GM21529 (cell line): ENCODE measurements around the gene SCNN1B.
"Not testable (repeated sequence)": the region's sequence is repeated elsewhere in the genome, so short reads cannot be mapped to it uniquely, and the experiment has no call there.

ENCODE experiments used
- ATAC-seq: cut with Tn5 transposase; IDR thresholded peaks from one replicate; pipeline ENCODE4 v1.9.1; 2021; ENCODE audit not compliant: unreplicated experiment

SCNN1B gene, protein sequence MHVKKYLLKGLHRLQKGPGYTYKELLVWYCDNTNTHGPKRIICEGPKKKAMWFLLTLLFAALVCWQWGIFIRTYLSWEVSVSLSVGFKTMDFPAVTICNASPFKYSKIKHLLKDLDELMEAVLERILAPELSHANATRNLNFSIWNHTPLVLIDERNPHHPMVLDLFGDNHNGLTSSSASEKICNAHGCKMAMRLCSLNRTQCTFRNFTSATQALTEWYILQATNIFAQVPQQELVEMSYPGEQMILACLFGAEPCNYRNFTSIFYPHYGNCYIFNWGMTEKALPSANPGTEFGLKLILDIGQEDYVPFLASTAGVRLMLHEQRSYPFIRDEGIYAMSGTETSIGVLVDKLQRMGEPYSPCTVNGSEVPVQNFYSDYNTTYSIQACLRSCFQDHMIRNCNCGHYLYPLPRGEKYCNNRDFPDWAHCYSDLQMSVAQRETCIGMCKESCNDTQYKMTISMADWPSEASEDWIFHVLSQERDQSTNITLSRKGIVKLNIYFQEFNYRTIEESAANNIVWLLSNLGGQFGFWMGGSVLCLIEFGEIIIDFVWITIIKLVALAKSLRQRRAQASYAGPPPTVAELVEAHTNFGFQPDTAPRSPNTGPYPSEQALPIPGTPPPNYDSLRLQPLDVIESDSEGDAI

DNA sequence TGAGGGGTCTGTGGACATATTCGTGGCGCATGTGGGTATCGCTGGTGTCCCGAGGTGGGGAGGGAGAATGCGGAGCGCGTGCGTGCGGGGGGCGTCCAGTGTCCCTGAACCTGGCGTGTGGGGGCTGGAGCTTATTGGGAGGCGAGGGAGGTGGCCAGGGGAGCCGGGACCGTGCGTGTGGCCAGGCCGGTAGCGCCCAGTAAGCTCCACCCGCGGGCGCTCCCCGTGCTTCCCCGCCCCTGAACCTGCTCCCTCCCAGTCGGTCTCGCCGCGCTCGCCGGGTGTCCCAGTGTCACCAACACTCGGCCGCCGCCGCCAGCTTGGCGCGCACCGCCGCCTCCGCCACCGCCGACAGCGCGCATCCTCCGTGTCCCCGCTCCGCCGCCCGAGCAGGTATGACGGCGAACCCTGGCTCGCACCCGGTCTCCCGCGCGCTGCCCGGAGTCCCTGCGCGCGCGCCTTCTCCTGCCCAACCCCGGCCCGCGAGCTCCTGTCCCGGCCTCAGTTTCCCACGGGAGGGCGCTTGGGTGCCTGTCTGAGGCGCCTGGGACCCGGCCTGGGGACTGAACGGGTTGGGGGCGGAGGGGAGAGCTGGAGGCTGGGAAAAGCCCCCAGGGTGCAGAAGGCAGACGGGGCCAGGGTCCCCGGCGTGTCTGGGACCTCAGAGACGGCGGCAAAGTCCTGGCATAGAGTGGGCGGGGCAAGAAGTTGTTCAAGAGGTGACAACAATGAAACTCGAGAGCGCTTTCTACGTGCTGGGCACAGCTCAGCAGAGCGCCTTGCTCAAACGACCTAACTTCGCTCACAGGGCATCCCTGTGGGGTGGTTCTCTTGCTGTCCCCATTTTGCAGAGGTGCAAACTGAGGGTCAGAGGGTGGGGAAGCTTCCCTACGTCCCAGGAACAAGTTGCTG, at the start of gene SCNN1B:
SCNN1B (plus strand) TSS at position 258 of the 912 bp plus-strand sequence. CDS start 46,298 bp downstream, outside the sequence.
- no peak for ATAC-seq

DNA sequence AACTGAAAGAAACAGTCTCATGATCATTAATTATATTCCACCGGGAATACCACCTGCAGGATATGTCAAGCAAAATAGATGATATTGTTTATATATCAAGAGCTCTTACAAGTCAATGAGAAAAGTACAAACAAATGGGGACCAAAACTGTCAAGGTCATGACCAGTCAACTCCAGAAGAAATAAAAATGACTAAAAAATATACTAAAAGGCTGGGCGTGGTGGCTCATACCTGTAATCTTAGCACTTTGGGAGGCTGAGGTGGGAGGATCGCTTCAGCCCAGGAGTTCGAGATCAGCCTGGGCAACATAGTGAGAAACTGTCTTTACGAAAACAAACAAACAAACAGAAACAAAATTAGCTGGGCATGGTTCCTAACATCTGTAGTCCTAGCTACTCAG, 49.8 kb upstream of the SCNN1B start:
- ATAC-seq: no peak

DNA sequence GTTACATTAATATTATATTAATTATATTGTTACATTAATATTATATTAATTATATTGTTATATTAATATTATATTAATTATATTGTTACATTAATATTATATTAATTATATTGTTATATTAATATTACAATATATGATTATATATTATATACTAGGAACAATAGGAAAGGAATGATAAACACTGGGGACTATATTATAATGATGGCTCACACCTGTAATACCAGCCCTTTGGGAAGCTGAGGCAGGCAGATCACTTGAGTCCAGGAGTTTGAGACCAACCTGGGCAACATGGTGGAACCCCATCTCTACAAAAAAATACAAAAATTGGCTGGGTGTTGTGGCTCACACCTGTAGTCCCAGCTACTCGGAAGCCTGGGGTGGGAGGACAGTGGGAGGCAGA, 48.5 kb upstream of the SCNN1B start:
- ATAC-seq: not testable (repeated sequence)

DNA sequence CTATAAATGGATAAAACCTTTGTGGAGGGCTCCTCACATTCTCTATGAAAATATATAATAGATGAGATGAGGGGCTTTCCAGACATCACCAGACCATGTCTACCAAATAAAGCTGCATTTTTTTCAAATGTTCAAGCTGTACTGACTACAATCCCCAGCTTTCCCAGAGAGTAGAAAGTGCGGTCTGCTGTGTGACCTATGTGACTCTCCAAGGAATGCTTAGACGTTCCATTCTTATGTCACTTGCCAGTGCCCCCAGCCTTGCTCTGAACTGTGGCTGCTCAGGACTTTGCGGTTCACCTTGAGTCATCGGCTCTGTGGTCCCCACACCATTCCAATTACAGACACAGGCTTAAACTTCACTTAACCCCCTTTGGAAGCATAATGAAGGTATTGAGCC, 47.8 kb upstream of the SCNN1B start:
- no peak for ATAC-seq

DNA sequence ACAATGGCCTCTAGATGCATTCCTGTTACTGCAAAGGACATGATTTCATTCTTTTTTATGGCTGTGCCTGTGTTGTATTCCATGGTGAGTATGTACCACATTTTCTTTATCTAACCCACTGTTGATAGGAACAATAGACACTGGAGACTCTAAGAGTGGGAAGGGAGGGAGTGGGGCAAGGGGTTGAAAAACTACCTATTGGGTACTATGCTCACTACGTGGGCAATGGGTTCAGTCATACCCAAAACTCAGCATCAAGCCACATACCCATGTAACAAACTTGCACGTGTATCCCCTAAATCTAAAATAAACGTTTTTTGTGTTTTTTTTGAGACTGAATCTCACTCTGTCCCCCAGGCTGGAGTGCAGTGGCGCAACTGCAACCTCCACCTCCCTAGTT, 47.1 kb upstream of the SCNN1B start:
- no peak for ATAC-seq

DNA sequence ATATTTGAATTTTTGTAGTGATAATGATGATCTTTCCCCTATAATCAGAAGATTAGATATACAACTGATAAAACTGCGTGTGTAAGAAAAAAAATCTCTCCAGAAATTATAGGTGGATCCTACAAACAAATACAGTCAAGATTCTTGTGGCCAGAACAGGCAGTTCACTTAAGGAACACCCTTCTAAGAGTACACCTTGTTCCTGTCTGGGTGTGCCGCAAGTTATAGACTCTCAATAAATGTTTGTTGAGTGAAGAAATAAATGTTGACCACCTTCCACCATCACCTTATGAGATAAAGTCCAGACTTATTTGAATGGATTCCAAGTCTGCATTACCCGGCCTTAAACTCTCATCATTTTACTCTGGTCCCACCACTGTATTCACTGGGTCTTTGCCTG, 45.7 kb upstream of the SCNN1B start:
- ATAC-seq: no peak

DNA sequence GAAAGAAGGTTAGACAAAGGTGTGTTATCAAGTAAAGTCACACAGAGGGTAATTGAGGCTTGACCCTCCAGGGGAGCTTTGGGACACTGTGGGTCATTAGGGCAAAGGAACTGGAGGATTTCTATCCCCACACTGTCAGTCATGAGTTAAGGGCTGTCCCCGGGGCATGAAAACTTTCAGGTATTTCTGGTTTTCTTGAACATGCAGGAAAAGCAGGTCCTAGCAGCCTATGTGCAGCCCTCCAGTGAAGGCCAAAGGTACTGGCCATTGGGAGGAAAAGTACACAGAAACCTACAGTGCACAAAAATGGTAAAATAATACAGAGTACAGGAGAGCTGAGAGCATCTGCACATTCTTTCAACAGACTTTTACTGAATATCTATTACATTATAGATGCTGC, 44.4 kb upstream of the SCNN1B start:
- no peak for ATAC-seq

DNA sequence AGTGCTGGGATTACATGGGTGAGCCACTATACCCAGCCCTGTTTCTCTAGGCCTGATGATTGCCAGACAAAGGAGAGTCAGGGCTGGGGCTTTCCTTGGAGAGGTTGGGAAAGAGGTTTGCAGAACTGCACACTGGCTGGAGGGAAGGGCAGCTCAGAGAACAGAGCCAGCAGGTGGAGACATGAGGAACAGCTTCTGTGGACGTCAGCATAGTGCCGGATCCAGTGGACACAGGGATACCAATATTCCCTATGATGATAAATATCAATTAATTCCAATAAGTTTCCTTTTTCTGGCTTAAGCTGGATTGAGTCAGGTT, 43.2 kb upstream of the SCNN1B start:
- no peak for ATAC-seq

DNA sequence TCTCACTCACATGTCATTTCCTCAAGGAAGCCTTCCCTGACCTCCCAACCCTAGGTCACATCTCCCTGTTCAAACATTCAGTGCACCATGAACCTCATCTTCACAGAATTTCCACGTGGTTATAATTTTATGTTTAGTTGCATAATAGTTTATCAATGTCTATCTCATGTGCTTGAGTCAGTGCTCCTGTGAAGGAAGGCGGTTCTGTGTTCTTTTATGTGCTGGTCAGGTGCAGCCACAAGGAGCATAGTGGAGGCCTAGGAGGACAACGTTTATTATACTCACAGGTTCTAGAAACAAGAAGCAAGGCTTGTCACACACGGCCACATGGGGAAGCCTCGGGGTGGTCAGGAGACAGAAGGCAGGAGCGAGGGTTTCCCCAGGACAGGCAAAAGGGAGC, 34.5 kb upstream of the SCNN1B start:
- no peak for ATAC-seq

DNA sequence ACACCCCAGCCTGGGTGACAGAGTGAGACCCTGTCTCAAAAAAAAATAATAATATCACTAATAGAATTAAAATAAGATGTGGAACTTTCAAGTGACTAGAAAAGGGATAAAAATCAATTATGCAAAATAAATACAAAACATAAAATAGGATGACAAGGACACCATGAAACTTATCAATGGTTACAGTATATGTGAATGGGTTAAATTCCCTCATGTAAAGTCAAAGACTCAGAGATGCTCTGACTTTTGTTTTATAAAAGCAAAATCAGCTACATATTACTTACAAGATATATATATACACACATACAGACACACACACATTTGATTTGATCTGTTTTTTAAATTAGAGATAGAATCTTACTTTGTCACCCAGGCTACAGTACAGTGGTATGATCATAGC, 33.5 kb upstream of the SCNN1B start:
- no peak for ATAC-seq

DNA sequence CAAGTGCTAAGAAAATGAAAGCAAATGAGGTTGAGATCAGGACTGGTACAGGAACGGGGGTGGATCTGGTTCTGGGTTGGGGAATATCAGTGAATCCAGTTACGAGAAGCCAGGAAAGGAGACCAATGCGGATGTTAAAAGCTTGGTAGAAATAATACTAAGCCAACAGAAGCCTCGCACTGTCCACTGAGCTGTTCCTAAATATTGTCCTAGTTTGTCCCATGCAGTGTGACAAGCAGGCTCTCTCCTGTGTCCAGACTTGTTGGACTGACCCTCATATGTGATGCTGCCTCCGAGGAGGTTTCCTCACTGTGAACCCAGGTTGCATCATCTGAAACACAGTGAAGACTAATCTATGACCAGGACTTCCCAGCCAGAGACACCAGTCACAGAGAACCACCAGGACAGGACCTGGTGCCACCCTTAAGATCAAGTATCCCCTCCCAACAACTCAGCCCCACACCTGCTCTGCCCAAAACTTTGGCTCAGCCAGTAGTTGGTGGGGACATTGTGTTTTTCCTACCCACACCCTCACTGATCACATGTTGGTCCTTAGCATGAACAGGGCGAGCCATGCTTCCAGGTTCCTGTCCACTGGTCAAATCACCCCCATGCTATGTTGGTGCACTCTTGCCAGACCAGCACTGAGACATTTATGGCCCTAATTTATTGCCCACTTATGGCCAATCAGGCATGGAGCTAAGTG, 32.7 kb upstream of the SCNN1B start:
- ATAC-seq: no peak

DNA sequence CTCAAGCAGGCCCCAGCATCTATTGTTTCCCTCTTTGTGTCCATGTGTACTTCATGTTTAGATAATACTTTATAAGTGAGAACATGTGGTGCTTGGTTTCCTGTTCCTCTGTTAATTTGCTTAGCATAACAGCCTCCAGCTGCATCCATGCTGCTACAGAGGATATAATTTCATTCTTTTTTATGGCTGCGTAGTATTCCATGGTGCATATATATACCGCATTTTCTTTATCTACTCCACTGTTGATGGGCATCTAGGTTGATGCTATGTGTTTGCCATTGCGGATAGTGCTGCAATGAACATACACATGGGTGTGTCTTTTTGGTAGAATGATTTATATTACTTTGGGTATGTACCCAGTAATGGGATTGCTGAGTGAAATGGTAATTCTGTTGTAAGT, 31.4 kb upstream of the SCNN1B start:
- ATAC-seq: no peak

DNA sequence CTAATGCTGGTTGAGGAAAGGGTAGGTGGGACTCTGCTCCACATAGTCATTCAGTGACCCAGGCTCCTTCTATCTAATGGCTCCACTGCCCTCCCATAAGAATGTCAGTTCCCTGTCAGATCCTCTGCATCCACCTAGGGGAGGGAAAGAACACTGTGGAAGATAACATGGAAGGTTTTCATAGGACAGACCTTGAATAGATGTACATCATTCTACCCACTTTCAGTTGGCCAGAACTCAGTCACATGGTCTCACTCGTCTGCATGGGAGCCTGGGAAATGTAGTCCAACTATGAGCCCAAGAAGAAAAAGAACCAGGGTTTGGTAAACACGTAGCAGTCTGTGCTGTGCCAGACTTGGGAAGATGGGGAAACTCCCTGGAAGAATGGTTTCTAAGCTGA, 27.1 kb upstream of the SCNN1B start:
- ATAC-seq: no peak

DNA sequence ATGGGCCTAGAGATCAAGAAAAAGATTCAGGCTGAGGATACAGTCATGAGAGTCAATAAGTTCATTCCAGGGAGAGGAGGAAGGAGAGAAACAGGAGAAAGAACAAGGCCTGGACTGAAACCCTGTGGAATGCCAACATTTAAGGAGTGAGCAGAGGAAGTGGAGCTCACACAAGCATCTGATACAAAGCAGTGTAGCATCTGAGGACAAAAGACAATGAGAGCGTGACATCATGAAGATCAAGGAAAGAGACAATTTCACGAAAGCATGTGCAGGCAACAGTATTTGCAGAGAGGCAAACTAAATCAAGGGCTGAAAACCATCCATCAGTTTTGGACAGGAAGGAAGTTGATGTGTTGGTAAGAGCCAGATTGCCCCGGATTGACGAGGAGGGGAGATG, 25.3 kb upstream of the SCNN1B start:
- no peak for ATAC-seq

DNA sequence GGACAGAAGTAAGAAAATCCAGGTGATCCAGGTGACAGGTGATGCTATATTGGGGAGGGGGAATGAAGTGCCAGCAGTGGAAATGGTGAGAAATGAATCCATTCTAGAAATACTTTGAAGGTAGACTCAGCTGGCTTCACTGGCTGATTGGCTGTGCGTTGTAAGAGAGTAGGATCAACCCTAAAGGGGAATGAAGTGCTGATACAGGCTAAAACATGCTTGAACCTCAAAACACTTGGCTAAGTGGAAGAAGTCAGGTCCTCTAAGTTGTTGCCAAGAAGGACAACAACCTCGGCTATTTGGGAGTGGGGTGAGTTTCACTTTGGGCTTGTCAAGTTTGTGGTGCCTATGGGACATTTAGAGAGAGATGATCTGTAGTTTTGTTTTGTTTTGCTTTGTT, 24.1 kb upstream of the SCNN1B start:
- no peak for ATAC-seq

DNA sequence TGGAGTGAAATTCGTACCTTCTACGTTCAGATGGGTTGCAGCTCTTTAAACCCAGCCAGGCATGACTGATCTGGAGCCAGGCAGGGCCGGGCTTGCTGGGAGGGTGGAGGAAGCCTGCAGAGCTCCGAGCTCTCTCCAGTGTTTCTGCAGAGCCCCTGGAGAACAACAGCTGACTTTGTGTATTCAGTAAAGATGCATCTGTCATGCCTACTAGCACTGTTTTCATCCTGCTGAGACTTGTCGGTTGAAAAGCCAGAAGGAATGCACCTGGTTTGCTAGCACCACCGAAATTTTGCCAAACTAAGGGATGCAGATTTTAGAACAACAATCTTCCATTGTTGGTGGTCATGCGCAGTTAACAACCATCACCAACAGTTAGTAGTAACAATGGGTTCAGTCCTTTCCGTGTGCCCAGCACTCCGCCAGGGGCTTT, 22.4 kb upstream of the SCNN1B start:
- ATAC-seq: no peak

DNA sequence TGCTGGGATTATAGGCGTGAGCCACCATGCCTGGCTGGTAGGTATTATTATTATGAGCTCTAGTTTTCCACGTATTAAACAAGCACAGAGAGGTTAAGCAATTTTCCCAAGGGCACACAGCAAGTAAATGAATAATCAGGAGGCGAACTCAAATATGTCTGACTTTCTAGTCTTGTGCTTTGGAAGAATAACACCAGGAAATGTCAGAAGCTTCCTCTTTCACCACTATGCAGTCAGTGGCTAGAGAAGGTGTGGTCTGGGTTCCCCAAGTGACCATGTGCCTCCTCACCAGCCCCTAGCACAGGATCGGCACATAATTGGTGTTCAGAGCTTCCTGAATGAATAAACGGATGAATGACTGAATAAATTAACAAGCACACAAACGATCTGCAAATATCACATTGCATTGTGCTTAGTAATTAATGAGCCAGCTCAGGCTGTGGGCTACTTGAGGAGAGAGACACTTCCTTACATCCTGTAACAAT, 21.6 kb upstream of the SCNN1B start:
- no peak for ATAC-seq

DNA sequence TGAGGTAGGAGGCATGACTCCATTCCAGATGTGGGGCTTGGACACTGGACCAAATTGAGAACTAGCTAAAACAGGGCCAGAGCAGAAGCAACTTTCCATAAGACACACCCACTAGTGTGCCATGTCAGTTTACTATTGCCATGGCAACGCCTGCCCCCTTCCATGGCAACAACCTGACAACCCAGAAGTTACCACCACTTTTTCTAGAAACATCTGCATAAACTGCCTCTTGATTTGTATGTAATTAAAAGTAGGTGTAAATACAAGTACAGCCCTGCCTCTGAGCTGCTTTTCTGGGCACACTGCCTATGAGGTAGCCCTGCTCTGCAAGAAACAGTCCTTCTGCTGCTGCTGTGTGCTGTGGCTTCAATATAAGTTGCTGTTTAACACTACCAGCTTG, 19.5 kb upstream of the SCNN1B start:
- ATAC-seq: no peak

DNA sequence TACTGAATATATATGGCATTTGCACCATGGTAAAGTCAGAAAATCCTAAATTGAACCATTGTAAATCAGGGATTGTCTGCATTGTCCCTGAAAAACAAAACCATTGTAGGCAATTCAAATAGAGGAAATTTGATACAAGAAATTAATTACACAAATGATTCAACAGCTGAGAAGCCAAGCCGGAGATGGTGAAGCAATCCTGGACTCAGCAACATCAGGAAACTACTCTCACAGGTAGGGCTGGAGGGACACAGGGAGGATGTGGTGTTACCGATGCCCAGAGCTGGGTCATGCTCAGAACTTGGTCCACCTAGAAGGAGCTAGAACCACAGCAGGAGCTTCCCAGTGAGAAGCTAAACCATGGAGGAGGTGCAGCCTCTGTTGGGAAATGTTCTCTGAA, 18.5 kb upstream of the SCNN1B start:
- no peak for ATAC-seq

DNA sequence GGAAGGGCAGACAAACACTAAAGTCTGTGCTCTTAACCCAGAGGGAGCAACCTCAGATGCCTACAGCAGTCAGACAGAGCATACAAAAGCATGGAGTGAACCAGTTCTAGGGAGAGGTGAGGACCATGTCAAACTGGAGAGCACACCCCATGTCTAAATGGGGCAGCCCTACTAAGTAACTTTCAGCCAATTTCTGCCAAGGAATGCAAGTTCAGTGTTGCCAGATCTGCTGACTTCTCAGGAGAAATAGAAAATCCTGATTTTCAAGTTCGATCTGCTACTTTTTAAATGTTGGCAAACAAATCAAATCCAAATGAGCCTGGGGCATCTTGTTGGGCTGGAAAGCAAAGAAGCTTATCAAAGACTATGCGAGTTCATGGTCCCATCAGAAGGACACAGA, 17.5 kb upstream of the SCNN1B start:
- no peak for ATAC-seq

DNA sequence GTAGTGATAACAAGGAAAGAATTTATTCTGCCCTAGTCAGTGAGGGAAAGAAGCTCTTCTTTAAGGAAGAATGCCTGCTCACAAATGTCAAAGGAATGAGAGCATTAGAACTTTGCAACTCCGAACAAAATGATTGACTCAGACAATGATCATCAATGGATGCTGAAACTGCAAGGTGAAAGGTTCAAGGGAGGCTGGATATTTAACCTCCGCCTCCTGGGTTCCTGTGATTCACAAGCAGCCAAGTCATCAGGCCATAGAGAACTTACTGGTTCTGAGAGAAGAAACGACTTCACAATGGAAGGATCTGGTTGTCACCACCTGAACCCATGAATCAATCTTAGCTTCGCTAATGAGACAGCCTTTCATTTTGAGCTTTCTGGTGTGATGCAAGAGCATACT, 16.0 kb upstream of the SCNN1B start:
- no peak for ATAC-seq
